IMR-90 (cell line): ENCODE measurements around the gene PPP6R3.
"Not testable (repeated sequence)": the region's sequence is repeated elsewhere in the genome, so short reads cannot be mapped to it uniquely, and the experiment has no call there.

Source experiments
- CTCF ChIP-seq: conservative IDR thresholded peaks from 2 replicates; pipeline ENCODE4 v1.5.1; 2012; ENCODE audit warnings: mild to moderate bottlenecking, low read depth, low read length, improper control_type of control experiment
- POLR2A ChIP-seq: IDR thresholded peaks from 2 replicates; pipeline ENCODE4 v1.6.1; 2012; ENCODE audit warnings: mild to moderate bottlenecking, low read depth, low read length
- TF ChIP-seq, protein P1 (sequence below): fragments of 150-350 bp; IDR thresholded peaks from 2 replicates; pipeline ENCODE4 v1.6.1; 2017; ENCODE audit warnings: mild to moderate bottlenecking, antibody characterized with exemption, low read length, low read depth

- not testable (repeated sequence) for TF ChIP-seq CTCF, POLR2A
- TF ChIP-seq, protein P1, sequence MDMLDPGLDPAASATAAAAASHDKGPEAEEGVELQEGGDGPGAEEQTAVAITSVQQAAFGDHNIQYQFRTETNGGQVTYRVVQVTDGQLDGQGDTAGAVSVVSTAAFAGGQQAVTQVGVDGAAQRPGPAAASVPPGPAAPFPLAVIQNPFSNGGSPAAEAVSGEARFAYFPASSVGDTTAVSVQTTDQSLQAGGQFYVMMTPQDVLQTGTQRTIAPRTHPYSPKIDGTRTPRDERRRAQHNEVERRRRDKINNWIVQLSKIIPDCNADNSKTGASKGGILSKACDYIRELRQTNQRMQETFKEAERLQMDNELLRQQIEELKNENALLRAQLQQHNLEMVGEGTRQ: not testable (repeated sequence)
These were observed 2.2 kb upstream of the PPP6R3 start for GRCh38 chr11:68458340-68458739.
